OCI-LY1 (cell line): Measurements from ENCODE around the gene TRIP13.

Source experiments
- H2AFZ ChIP-seq: fragments of 200-600 bp; sonication (generic), shearing (Covaris generic); 2 replicates; pipeline ENCODE4 v1.6.0; 2014; ENCODE audit warnings: antibody characterized with exemption, mild to moderate bottlenecking, low read length
- H3F3A ChIP-seq: fragments of 200-600 bp; sonication (generic), shearing (Covaris generic); 2 replicates; pipeline ENCODE4 v1.6.0; 2014; ENCODE audit warnings: mild to moderate bottlenecking, antibody characterized with exemption, low read length, moderate library complexity; ENCODE audit not compliant: insufficient read depth
- H3K27ac ChIP-seq: fragments of 200-600 bp; sonication (generic); 2 replicates; pipeline ENCODE4 v1.5.1; 2014; ENCODE audit warnings: low read length, mixed run types, mild to moderate bottlenecking, low read depth; ENCODE audit not compliant: poor library complexity, severe bottlenecking
- H3K27me3 ChIP-seq: fragments of 200-600 bp; sonication (generic); 2 replicates; pipeline ENCODE4 v1.6.0; 2014; ENCODE audit warnings: antibody characterized with exemption, mild to moderate bottlenecking, low read length, moderate library complexity; ENCODE audit not compliant: insufficient read depth
- H3K36me3 ChIP-seq: fragments of 200-600 bp; sonication (generic); 2 replicates; pipeline ENCODE4 v1.6.1; 2014; ENCODE audit warnings: mild to moderate bottlenecking, antibody characterized with exemption, low read length, moderate library complexity, mixed read lengths; ENCODE audit not compliant: insufficient read depth
- H3K4me1 ChIP-seq: fragments of 200-600 bp; sonication (generic); 2 replicates; pipeline ENCODE4 v1.5.1; 2014; ENCODE audit warnings: mild to moderate bottlenecking, low read length, moderate library complexity; ENCODE audit not compliant: insufficient read depth, severe bottlenecking
- H3K4me2 ChIP-seq: fragments of 200-600 bp; sonication (generic), shearing (Covaris generic); 2 replicates; pipeline ENCODE4 v1.6.1; 2014; ENCODE audit warnings: low read length
- H3K4me3 ChIP-seq: fragments of 200-600 bp; sonication (generic); 2 replicates; pipeline ENCODE4 v1.5.1; 2014; ENCODE audit warnings: low read length, low read depth, mild to moderate bottlenecking, mixed read lengths; ENCODE audit not compliant: poor library complexity, severe bottlenecking
- H3K79me2 ChIP-seq: fragments of 200-600 bp; shearing (Covaris generic); 2 replicates; pipeline ENCODE4 v1.6.1; 2016; ENCODE audit warnings: mixed run types, low read length, mixed read lengths; ENCODE audit not compliant: insufficient read depth
- H3K9ac ChIP-seq: fragments of 200-600 bp; sonication (generic), shearing (Covaris generic); 2 replicates; pipeline ENCODE4 v1.6.1; 2014; ENCODE audit warnings: mild to moderate bottlenecking, low read length, mixed read lengths
- H3K9me2 ChIP-seq: fragments of 200-600 bp; sonication (generic), shearing (Covaris generic); 2 replicates; pipeline ENCODE4 v1.6.1; 2014; ENCODE audit warnings: low read depth, mild to moderate bottlenecking, low read length, mixed read lengths
- H3K9me3 ChIP-seq: fragments of 200-600 bp; shearing (Covaris generic); 2 replicates; pipeline ENCODE4 v1.6.1; 2014; ENCODE audit warnings: low read length, mixed read lengths
- H4K20me1 ChIP-seq: fragments of 200-600 bp; sonication (generic), shearing (Covaris generic); 2 replicates; pipeline ENCODE4 v1.6.0; 2016; ENCODE audit warnings: mild to moderate bottlenecking, low read length; ENCODE audit not compliant: insufficient read depth
- CTCF ChIP-seq: fragments of 200-600 bp; sonication (generic), shearing (Covaris generic); IDR thresholded peaks from 2 replicates; pipeline ENCODE4 v1.5.1; 2017; ENCODE audit warnings: mild to moderate bottlenecking, antibody characterized with exemption, low read length, moderate library complexity, mixed read lengths
- EZH2 ChIP-seq: fragments of 200-600 bp; sonication (generic), shearing (Covaris generic); IDR thresholded peaks from 2 replicates; pipeline ENCODE4 v1.8.0; 2017; ENCODE audit warnings: borderline replicate concordance, mixed run types, mild to moderate bottlenecking, antibody characterized with exemption, low read length, moderate library complexity, mixed read lengths

Gene TRIP13

GRCh38 chr5:922436-923280, 30.0 kb downstream of the TRIP13 start:
- Histone ChIP-seq H3K27ac (no peak overlapping the region), H3K79me2 (no peaks in the 10 kb centered on the region), H3K36me3 (peaks cover 13% of the 10 kb centered on the region), H4K20me1 (no peaks in the 10 kb centered on the region), H3F3A (no peaks in the 10 kb centered on the region), H3K27me3 (no peaks in the 10 kb centered on the region), H3K9ac (no peak overlapping the region), H3K9me2 (no peaks in the 10 kb centered on the region), H3K4me2 (no peak overlapping the region), H2AFZ (no peak overlapping the region), H3K9me3 (no peaks in the 10 kb centered on the region), H3K4me3 (no peak overlapping the region), H3K4me1 (no peaks in the 10 kb centered on the region)
- TF ChIP-seq CTCF, result no peak
- TF ChIP-seq EZH2, result no peak

DNA sequence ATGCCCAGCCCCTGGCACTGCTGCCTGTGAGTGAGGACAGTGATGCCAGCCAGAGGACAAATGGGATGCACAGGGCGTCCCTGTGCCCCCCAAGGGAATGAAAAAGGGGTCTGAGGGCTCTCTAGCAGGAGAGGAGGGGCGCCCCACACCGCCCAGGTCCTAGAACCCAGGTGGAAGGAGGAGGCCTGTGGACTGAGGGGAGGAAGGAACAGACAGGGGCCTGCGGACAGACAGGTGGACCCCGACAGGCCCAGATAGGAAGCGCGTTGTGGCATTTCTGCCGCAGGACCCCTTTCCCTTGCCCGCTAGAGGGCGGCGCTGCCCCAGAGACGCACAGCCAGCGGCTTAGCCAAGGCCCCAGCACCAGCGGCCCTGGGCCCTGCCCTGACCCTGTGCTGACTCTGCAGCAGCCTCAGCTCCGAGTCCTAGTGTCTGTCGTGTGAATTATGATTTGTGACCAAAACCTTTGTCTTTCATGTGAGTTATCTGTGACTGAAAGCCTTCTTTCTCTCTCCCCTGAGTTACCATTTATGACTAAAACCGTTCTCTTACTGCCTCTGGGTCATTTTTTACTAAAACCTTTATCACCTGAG, 30.7 kb downstream of the TRIP13 start:
- H3K79me2 ChIP-seq, result no peaks in the 10 kb centered on the region
- no peaks in the 10 kb centered on the region for H3K27me3 ChIP-seq
- no peak overlapping the region for H3K4me3 ChIP-seq
- no peaks in the 10 kb centered on the region for H3K4me1 ChIP-seq
- H3K9me3 ChIP-seq, result no peaks in the 10 kb centered on the region
- H4K20me1 ChIP-seq, result no peaks in the 10 kb centered on the region
- H3K27ac ChIP-seq, result no peak overlapping the region
- H3F3A ChIP-seq, result no peaks in the 10 kb centered on the region
- no peak overlapping the region for H2AFZ ChIP-seq
- peaks cover 8% of the 10 kb centered on the region for H3K36me3 ChIP-seq
- no peak overlapping the region for H3K4me2 ChIP-seq
- H3K9me2 ChIP-seq, result no peaks in the 10 kb centered on the region
- no peak overlapping the region for H3K9ac ChIP-seq
- TF ChIP-seq EZH2, result no peak
- peak; percentile 77 for TF ChIP-seq CTCF

- no peaks in the 10 kb centered on the region for H3K79me2 ChIP-seq
- H3F3A ChIP-seq, result no peaks in the 10 kb centered on the region
- no peak overlapping the region for H3K27ac ChIP-seq
- no peak overlapping the region for H2AFZ ChIP-seq
- no peaks in the 10 kb centered on the region for H3K9me2 ChIP-seq
- H3K9me3 ChIP-seq, result no peaks in the 10 kb centered on the region
- no peaks in the 10 kb centered on the region for H3K36me3 ChIP-seq
- TF ChIP-seq CTCF (no peak), EZH2 (no peak)
- H3K9ac ChIP-seq, result no peak overlapping the region
- no peaks in the 10 kb centered on the region for H3K27me3 ChIP-seq
- no peak overlapping the region for H3K4me2 ChIP-seq
- no peaks in the 10 kb centered on the region for H4K20me1 ChIP-seq
- H3K4me3 ChIP-seq, result no peak overlapping the region
- H3K4me1 ChIP-seq, result no peaks in the 10 kb centered on the region
Observed at GRCh38 chr5:926417-927171, 33.9 kb downstream of the TRIP13 start.
